Neural crest cell (in vitro differentiated cells): Measurements from ENCODE around the gene COL5A1. TPM values are rescaled to one million over a fixed set of nuclear protein-coding genes. Genes with fewer than 3 reads are reported as not detected.

Experiments
- DNase-seq: peaks from one replicate; pipeline ENCODE4 v3.0.0; 2021; ENCODE audit warnings: low read depth, mixed read lengths, low spot score
- H3K27ac Mint-ChIP-seq: one replicate; pipeline ENCODE4 v1.8.0; 2021; ENCODE audit warnings: mild to moderate bottlenecking, mixed read lengths; ENCODE audit not compliant: unreplicated experiment
- H3K27me3 Mint-ChIP-seq: 2 replicates; pipeline ENCODE4 v1.8.0; 2021; ENCODE audit warnings: low read depth, mild to moderate bottlenecking, mixed read lengths
- H3K36me3 Mint-ChIP-seq: 2 replicates; pipeline ENCODE4 v1.8.0; 2021; ENCODE audit warnings: low read depth, mild to moderate bottlenecking, mixed read lengths
- H3K4me1 Mint-ChIP-seq: 2 replicates; pipeline ENCODE4 v1.8.0; 2021; ENCODE audit warnings: mixed read lengths
- H3K4me3 Mint-ChIP-seq: one replicate; pipeline ENCODE4 v1.8.0; 2021; ENCODE audit warnings: mild to moderate bottlenecking, mixed read lengths
- H3K9me3 Mint-ChIP-seq: 2 replicates; pipeline ENCODE4 v1.8.0; 2021; ENCODE audit warnings: mixed read lengths
- CTCF ChIP-seq: fragments of 200-600 bp; sonication (generic); conservative IDR thresholded peaks from 2 replicates; pipeline ENCODE4 v1.5.0; 2021; ENCODE audit warnings: antibody characterized with exemption, mild to moderate bottlenecking
- total RNA-seq: library from RNA; stranded (reverse); gene quantifications from 2 replicates; pipeline ENCODE4 v1.2.1, GENCODE V29; 2021

COL5A1 gene
- total RNA-seq, 1 donor from 2014 or later = 19.4 TPM

- Mint-ChIP-seq H3K36me3 (peaks cover 3% of the 10 kb centered on the region), H3K9me3 (no peaks in the 10 kb centered on the region), H3K27ac (no peak overlapping the region), H3K27me3 (peaks cover 4% of the 10 kb centered on the region), H3K4me3 (no peak overlapping the region), H3K4me1 (peaks cover 8% of the 10 kb centered on the region)
- DNase-seq = no peak
- no peak for TF ChIP-seq CTCF
Observed at GRCh38 chr9:134685784-134686183, 44.2 kb downstream of the COL5A1 start.

DNA sequence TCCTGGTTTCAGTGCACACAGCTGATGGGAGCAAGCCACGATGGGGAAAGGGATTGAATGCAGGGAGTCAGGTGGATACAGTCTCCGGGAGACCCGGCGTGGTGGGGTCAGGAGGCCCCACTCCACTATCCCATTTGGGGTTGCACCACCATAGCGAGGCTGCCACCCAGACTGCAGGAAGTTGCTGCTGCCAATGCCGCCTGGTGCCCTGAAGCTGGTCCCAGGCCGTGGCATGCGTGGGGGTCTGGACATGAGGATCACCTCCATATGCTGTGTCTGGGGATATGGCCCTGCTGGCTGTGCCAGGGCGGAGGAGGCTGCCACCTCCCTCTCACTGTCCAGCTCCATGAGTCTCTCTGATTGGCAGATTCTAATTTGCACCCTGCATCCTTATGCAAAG, 45.3 kb downstream of the COL5A1 start:
- H3K4me1 Mint-ChIP-seq = peaks cover under 1% of the 10 kb centered on the region
- no peak overlapping the region for H3K27ac Mint-ChIP-seq
- H3K36me3 Mint-ChIP-seq = peaks cover 3% of the 10 kb centered on the region
- no peaks in the 10 kb centered on the region for H3K27me3 Mint-ChIP-seq
- DNase-seq = no peak
- no peaks in the 10 kb centered on the region for H3K9me3 Mint-ChIP-seq
- TF ChIP-seq CTCF = no peak
- H3K4me3 Mint-ChIP-seq = no peak overlapping the region

- H3K36me3 Mint-ChIP-seq = peaks cover 3% of the 10 kb centered on the region
- H3K4me3 Mint-ChIP-seq = no peak overlapping the region
- no peaks in the 10 kb centered on the region for H3K4me1 Mint-ChIP-seq
- no peaks in the 10 kb centered on the region for H3K27me3 Mint-ChIP-seq
- no peak for DNase-seq
- no peak overlapping the region for H3K27ac Mint-ChIP-seq
- no peak for TF ChIP-seq CTCF
- H3K9me3 Mint-ChIP-seq = no peaks in the 10 kb centered on the region
Observed at GRCh38 chr9:134687556-134687955, 46.0 kb downstream of the COL5A1 start.

GRCh38 chr9:134688231-134688630, 46.6 kb downstream of the COL5A1 start:
- no peaks in the 10 kb centered on the region for H3K9me3 Mint-ChIP-seq
- H3K36me3 Mint-ChIP-seq = peaks cover 3% of the 10 kb centered on the region
- H3K27me3 Mint-ChIP-seq = no peaks in the 10 kb centered on the region
- H3K4me1 Mint-ChIP-seq = no peaks in the 10 kb centered on the region
- TF ChIP-seq CTCF = no peak
- H3K27ac Mint-ChIP-seq = no peak overlapping the region
- DNase-seq = no peak
- H3K4me3 Mint-ChIP-seq = no peak overlapping the region

DNA sequence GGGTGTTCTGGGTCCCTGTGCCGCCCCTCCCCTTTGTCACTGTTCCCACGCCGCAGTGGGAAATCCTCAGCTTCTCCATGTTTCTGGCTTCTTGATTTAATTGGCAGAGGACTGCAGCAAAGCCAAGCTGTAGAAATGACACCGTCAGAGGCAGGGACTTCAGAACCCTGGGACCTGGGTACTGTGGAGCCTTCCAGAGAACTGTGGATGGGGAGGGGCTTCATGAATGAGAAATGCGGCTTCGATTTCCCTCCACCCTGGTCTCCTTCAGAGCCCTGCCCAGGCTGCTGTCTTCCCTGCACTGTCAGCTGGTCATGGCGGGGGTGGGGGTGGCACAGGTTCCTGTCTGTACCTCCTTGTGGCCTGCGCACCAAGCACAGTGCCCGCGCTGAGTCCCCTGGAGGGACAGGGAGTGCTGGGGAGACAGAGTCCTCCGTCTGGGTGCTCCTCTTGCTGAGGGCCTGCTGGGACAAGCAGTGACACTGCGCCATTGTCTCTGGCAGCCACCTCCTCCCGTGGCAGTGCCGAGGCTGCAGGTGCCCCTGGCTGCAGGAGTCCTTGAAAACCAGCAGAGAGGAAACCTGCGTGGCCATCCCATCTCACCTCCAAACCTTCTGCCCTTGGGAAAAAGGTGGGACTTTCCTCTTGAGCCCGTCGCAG, 47.2 kb downstream of the COL5A1 start:
- peaks cover 3% of the 10 kb centered on the region for H3K36me3 Mint-ChIP-seq
- DNase-seq = no peak
- H3K9me3 Mint-ChIP-seq = no peaks in the 10 kb centered on the region
- H3K27ac Mint-ChIP-seq = no peak overlapping the region
- TF ChIP-seq CTCF = no peak
- H3K4me1 Mint-ChIP-seq = no peaks in the 10 kb centered on the region
- no peaks in the 10 kb centered on the region for H3K27me3 Mint-ChIP-seq
- no peak overlapping the region for H3K4me3 Mint-ChIP-seq
